Measurements from ENCODE around the gene PTGES3L. TPM values are rescaled to one million over a fixed set of nuclear protein-coding genes. Genes with fewer than 3 reads are reported as not detected.

PTGES3L gene
- total and polyA plus RNA-seq, 2 experiments from 2014 or later, result 0.90 TPM; not detected in 1

GRCh38 chr17:43018932-43019331 lies 39.1 kb upstream of the PTGES3L start:
- Histone ChIP-seq H3F3A (ENCODE audit: insufficient read depth) (no peaks in the 10 kb centered on the region), H2AFZ (no peak overlapping the region), H3K9ac (peak overlapping the region; percentile 80; the same call in 1 of the 2 replicates), H3K79me2 (ENCODE audit: insufficient read depth) (peaks cover 40% of the 10 kb centered on the region), H3K4me2 (ENCODE audit: unreplicated experiment) (no peak overlapping the region), H3K36me3 (ENCODE audit: low read depth) (peaks cover 7% of the 10 kb centered on the region; the same call in 1 of the 2 replicates), H3K4me3 (no peak overlapping the region), H3K9me3 (ENCODE audit: low read depth) (no peaks in the 10 kb centered on the region), H3K9me2 (ENCODE audit: insufficient read depth) (no peaks in the 10 kb centered on the region), H3K27me3 (replicated peaks; ENCODE audit: insufficient read depth) (no peaks in the 10 kb centered on the region), H3K27ac (peak overlapping the region; percentile 65; the same call in 1 of the 2 replicates), H3K4me1 (ENCODE audit: insufficient read depth) (peaks cover 25% of the 10 kb centered on the region), H4K20me1 (ENCODE audit: insufficient read depth) (no peaks in the 10 kb centered on the region)
- TF ChIP-seq EZH2phosphoT487 (IDR thresholded peaks at IDR 0.05; ENCODE audit: insufficient read depth, low read depth) (no peak), EZH2 (IDR thresholded peaks at IDR 0.05; ENCODE audit: insufficient read depth, poor library complexity, severe bottlenecking) (no peak)
- peak; percentile 24 for DNase-seq
- in situ Hi-C loops (cut with MboI), result no loop called here
- WGBS, 2 experiments (ENCODE audit: low coverage in 1 of 2, low lambda C conversion rate in 2 of 2, missing lambda C conversion rate in 2 of 2), result 69 to 79% methylated on average over 4 of the region's 4 CpGs

- Histone ChIP-seq H3K9me2 (ENCODE audit: insufficient read depth) (no peaks in the 10 kb centered on the region), H3K9me3 (ENCODE audit: low read depth) (no peaks in the 10 kb centered on the region), H4K20me1 (ENCODE audit: insufficient read depth) (no peaks in the 10 kb centered on the region), H2AFZ (no peak overlapping the region), H3K9ac (0 out of 2 replicates have a peak overlapping the region, but pooled peaks have one; percentile 80), H3K36me3 (ENCODE audit: low read depth) (peaks cover 7% of the 10 kb centered on the region; the same call in 1 of the 2 replicates), H3F3A (ENCODE audit: insufficient read depth) (no peaks in the 10 kb centered on the region), H3K4me2 (ENCODE audit: unreplicated experiment) (no peak overlapping the region), H3K79me2 (ENCODE audit: insufficient read depth) (peaks cover 40% of the 10 kb centered on the region), H3K27ac (no peak overlapping the region), H3K4me3 (no peak overlapping the region), H3K4me1 (ENCODE audit: insufficient read depth) (peaks cover 25% of the 10 kb centered on the region), H3K27me3 (replicated peaks; ENCODE audit: insufficient read depth) (no peaks in the 10 kb centered on the region)
- no peak for DNase-seq
- TF ChIP-seq EZH2 (IDR thresholded peaks at IDR 0.05; ENCODE audit: insufficient read depth, poor library complexity, severe bottlenecking), result no peak
- TF ChIP-seq EZH2phosphoT487 (IDR thresholded peaks at IDR 0.05; ENCODE audit: insufficient read depth, low read depth), result no peak
- 62 to 63% methylated on average over 19 of the region's 19 CpGs for WGBS, 2 experiments (ENCODE audit: low coverage in 1 of 2, low lambda C conversion rate in 2 of 2, missing lambda C conversion rate in 2 of 2)
- in situ Hi-C loops (cut with MboI), result no loop called here
Observed at GRCh38 chr17:43018008-43018853, 38.4 kb upstream of the PTGES3L start.

- no peak for DNase-seq
- Histone ChIP-seq H3K79me2 (ENCODE audit: insufficient read depth) (peaks cover 33% of the 10 kb centered on the region), H3K4me1 (ENCODE audit: insufficient read depth) (peaks cover 25% of the 10 kb centered on the region), H3K27ac (no peak overlapping the region), H4K20me1 (ENCODE audit: insufficient read depth) (no peaks in the 10 kb centered on the region), H3K36me3 (ENCODE audit: low read depth) (peaks cover 7% of the 10 kb centered on the region; the same call in 1 of the 2 replicates), H3K9me2 (ENCODE audit: insufficient read depth) (no peaks in the 10 kb centered on the region), H2AFZ (no peak overlapping the region), H3K9me3 (ENCODE audit: low read depth) (no peaks in the 10 kb centered on the region), H3K4me3 (no peak overlapping the region), H3F3A (ENCODE audit: insufficient read depth) (no peaks in the 10 kb centered on the region), H3K4me2 (ENCODE audit: unreplicated experiment) (no peak overlapping the region), H3K27me3 (replicated peaks; ENCODE audit: insufficient read depth) (no peaks in the 10 kb centered on the region), H3K9ac (no peak overlapping the region)
- WGBS, 2 experiments (ENCODE audit: low coverage in 1 of 2, low lambda C conversion rate in 2 of 2, missing lambda C conversion rate in 2 of 2), result 91 to 93% methylated on average over 7 of the region's 7 CpGs
- in situ Hi-C loops (cut with MboI), result no loop called here
- no peak for TF ChIP-seq EZH2phosphoT487 (IDR thresholded peaks at IDR 0.05; ENCODE audit: insufficient read depth, low read depth)
- no peak for TF ChIP-seq EZH2 (IDR thresholded peaks at IDR 0.05; ENCODE audit: insufficient read depth, poor library complexity, severe bottlenecking)
Observed at GRCh38 chr17:43016216-43016615, 36.3 kb upstream of the PTGES3L start.

GRCh38 chr17:43015579-43015978 lies 35.7 kb upstream of the PTGES3L start:
- H3K9ac ChIP-seq, result no peak overlapping the region

More at GRCh38 chr17:43015579-43015978, 35.7 kb upstream of the PTGES3L start:
- in situ Hi-C loops (cut with MboI), result no loop called here
- Histone ChIP-seq H3K27me3 (replicated peaks; ENCODE audit: insufficient read depth) (no peaks in the 10 kb centered on the region), H3K36me3 (ENCODE audit: low read depth) (peaks cover 7% of the 10 kb centered on the region; the same call in 1 of the 2 replicates), H3K9me3 (ENCODE audit: low read depth) (no peaks in the 10 kb centered on the region), H3K27ac (no peak overlapping the region), H3F3A (ENCODE audit: insufficient read depth) (no peaks in the 10 kb centered on the region), H2AFZ (no peak overlapping the region), H3K9me2 (ENCODE audit: insufficient read depth) (no peaks in the 10 kb centered on the region), H3K4me2 (ENCODE audit: unreplicated experiment) (no peak overlapping the region), H3K4me1 (ENCODE audit: insufficient read depth) (peaks cover 22% of the 10 kb centered on the region), H4K20me1 (ENCODE audit: insufficient read depth) (no peaks in the 10 kb centered on the region), H3K79me2 (ENCODE audit: insufficient read depth) (peaks cover 29% of the 10 kb centered on the region), H3K4me3 (no peak overlapping the region)
- TF ChIP-seq EZH2 (IDR thresholded peaks at IDR 0.05; ENCODE audit: insufficient read depth, poor library complexity, severe bottlenecking) (no peak), EZH2phosphoT487 (IDR thresholded peaks at IDR 0.05; ENCODE audit: insufficient read depth, low read depth) (no peak)
- DNase-seq, result no peak
- WGBS, 2 experiments (ENCODE audit: low coverage in 1 of 2, low lambda C conversion rate in 2 of 2, missing lambda C conversion rate in 2 of 2), result 74 to 77% methylated on average over 8 to 9 of the region's 9 CpGs

Data from GM23248 (cell line).